Pancreas (tissue), 10 donors: ENCODE results near the gene ACSS3. TPM values are rescaled to one million over a fixed set of nuclear protein-coding genes. Genes with fewer than 3 reads are reported as not detected.
A peak's percentile ranks its signal among the peaks of the same experiment; 100 is the strongest.

ENCODE experiments used
- ATAC-seq, 4 donors: fragments of 200-7000 bp; cut with Tn5 transposase; one replicate each; pipeline versions ENCODE4 v1.8.0 to v1.9.1; 2020; ENCODE audit warnings: mild to moderate bottlenecking in 4 of 4, moderate library complexity in 4 of 4
- DNase-seq, 6 donors: peaks; one replicate each; pipeline ENCODE4 v3.0.0-alpha.2; 2020
- FAIRE-seq: peaks from 2 replicates; lab custom pipeline; 2012; peaks lifted over from hg19 to GRCh38; lab: Jason Lieb, UNC
- H3K27ac ChIP-seq, 4 donors: fragments of 200-600 bp; sonication (generic); 1 replicate in 3 of 4; 2 replicates in 1 of 4; pipeline versions ENCODE4 v1.5.0 to v1.8.0; 2020
- H3K27me3 ChIP-seq, 4 donors: fragments of 200-600 bp; one replicate each; pipeline ENCODE4 v1.8.0; 2021
- H3K36me3 ChIP-seq, 3 donors: fragments of 200-600 bp; sonication (generic) in 1 of 3; one replicate each; pipeline versions ENCODE4 v1.5.0 to v1.8.0; 2020 to 2021
- H3K4me1 ChIP-seq, 3 donors: fragments of 200-600 bp; one replicate each; pipeline ENCODE4 v1.8.0; 2021
- H3K4me3 ChIP-seq, 4 donors: fragments of 200-600 bp; sonication (generic) in 2 of 4; one replicate each; pipeline versions ENCODE4 v1.5.0 to v1.8.0; 2020 to 2021
- H3K9me3 ChIP-seq, 4 donors: fragments of 200-600 bp; one replicate each; pipeline ENCODE4 v1.8.0; 2021
- WGBS, 2 donors: extraction: QIAGEN DNeasy Blood & Tissue Kit; methylation state at CpG; one replicate each; pipeline ENCODE4 v1.1.7; 2013; 5-methylcytosine and 5-hydroxymethylcytosine counted together
- intact Hi-C, 3 donors: fragments of 100-400 bp; cut with DNase I; formaldehyde crosslinking; loops; one replicate each; pipeline versions ENCODE4 v1.11.1 to v1.14.2; 2022
- polyA plus RNA-seq, 2 donors: library from polyadenylated mRNA; stranded (reverse); fragments of 200-250 nt; gene quantifications; one replicate each; pipeline ENCODE4 v1.2.3, GENCODE V29; 2013
- total RNA-seq, 6 donors: library from RNA; stranded (reverse); fragmentation: NEBNext Ultra II Directional in 4 of 6; extraction: Animal tissue kit (Norgen Biotek cat#: 25700) in 4 of 6; gene quantifications; one replicate each; pipeline versions ENCODE4 v1.2.1 to v1.2.4, GENCODE V29; 2021 to 2023
- TF ChIP-seq, protein P1 (sequence below), 4 donors: fragments of 200-600 bp; sonication (generic) in 3 of 4; IDR thresholded peaks; one replicate each; pipeline versions ENCODE4 v1.5.0 to v1.8.0; 2021; ENCODE audit warnings: antibody characterized with exemption in 4 of 4
- donor health status: healthy with polysubstance abuse.
- donor health status: DM: no; HTN: no; CAD: no; lungs with moderate emphysema.
- donor health status: DM: no; HTN: no; CAD: no.
- donor health status: control.
- donor health status: control.
- donor health status: Bipolar disorder and iron deficiency.
- donor health status: DM: yes; HTN: yes; CAD: no.
- donor health status: DM: no; HTN: no; CAD: no.
- donor health status: DM: no; HTN: no; CAD: no.
- donor health status: DM: yes; HTN: yes; CAD: no.

The ACSS3 gene
- total and polyA plus RNA-seq, 8 donors: 1.4 to 5.6 (median 2.2) TPM

DNA sequence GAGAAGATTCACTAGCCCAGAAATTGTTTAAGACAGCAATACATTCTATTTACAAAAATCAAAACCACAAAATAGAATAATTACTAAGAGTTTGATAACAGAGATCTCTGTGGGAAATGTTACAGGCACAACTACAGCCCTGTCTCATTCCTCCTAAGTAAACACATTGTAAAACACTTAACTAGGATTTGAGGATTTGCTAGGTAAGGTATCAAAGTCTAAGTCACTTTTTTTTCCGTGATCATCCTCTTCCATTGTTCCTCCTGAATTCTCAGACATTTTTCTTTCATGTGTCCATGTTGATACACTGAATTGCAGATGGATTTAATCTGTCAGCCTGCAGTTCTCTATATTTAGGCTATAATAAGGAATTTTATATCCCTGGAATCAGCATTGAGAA, 127.5 kb downstream of the ACSS3 start:
- Histone ChIP-seq H3K27ac (no peak overlapping the region), H3K4me3 (no peak overlapping the region), H3K27me3 (no peaks in the 10 kb centered on the region), H3K4me1 (no peaks in the 10 kb centered on the region), H3K36me3 (no peaks in the 10 kb centered on the region), H3K9me3 (no peaks in the 10 kb centered on the region)
- intact Hi-C loops: no loop called here
- DNase-seq (no peak), FAIRE-seq (no peak), ATAC-seq (no peak)
- WGBS, 2 donors: 66 to 68% methylated on average over 1 of the region's 1 CpG
- TF ChIP-seq, protein P1, sequence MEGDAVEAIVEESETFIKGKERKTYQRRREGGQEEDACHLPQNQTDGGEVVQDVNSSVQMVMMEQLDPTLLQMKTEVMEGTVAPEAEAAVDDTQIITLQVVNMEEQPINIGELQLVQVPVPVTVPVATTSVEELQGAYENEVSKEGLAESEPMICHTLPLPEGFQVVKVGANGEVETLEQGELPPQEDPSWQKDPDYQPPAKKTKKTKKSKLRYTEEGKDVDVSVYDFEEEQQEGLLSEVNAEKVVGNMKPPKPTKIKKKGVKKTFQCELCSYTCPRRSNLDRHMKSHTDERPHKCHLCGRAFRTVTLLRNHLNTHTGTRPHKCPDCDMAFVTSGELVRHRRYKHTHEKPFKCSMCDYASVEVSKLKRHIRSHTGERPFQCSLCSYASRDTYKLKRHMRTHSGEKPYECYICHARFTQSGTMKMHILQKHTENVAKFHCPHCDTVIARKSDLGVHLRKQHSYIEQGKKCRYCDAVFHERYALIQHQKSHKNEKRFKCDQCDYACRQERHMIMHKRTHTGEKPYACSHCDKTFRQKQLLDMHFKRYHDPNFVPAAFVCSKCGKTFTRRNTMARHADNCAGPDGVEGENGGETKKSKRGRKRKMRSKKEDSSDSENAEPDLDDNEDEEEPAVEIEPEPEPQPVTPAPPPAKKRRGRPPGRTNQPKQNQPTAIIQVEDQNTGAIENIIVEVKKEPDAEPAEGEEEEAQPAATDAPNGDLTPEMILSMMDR (IDR thresholded peaks at IDR 0.05): no peak

DNA sequence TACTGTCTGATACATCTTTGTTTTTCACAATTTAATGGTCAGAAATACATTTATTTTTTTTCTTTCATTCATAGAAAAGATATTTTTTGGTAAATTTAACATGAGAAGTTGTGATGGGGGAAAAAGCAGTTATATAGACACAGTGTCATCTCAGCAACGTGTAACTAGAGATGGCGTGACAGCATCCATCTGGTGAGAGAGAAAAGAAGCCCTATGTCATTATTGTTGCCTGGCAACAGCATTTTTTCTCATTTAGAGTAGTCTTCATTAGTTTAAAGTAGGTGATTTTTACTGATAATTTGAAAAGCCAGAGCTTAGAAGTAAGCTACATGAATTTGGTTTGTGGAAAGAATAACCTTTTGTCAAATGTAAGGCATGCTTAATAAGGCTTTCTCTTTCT, 128.6 kb downstream of the ACSS3 start:
- no peak overlapping the region for H3K4me3 ChIP-seq
- WGBS, 2 donors: 62 to 69% methylated on average over 2 of the region's 2 CpGs
- DNase-seq: no peak
- H3K27me3 ChIP-seq: no peaks in the 10 kb centered on the region
- no peaks in the 10 kb centered on the region for H3K9me3 ChIP-seq
- peak in 1 of 4 donors; percentile 30 for ATAC-seq
- FAIRE-seq: no peak
- no peak overlapping the region for H3K27ac ChIP-seq
- H3K36me3 ChIP-seq: no peaks in the 10 kb centered on the region
- H3K4me1 ChIP-seq: no peaks in the 10 kb centered on the region
- TF ChIP-seq, protein P1 (IDR thresholded peaks at IDR 0.05): no peak
- intact Hi-C loops: no loop called here

DNA sequence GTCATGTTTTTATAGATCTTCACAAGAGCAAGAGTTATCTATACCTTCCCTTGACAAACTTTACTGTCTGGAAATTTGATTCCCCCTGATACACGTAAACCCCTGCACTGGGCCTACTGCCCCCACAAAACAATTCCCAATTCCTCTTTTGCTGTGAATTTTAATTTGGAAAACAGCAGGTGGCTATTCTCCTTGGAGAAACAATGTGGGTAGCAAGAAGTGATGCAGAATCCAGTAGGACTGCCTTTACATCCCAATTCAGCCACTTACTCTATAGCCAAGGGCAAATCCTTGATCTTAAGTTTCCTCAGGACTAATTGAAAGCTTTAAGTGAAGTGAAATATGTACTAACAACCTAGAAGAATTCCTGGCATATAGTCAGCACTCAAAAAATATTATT, 129.3 kb downstream of the ACSS3 start:
- no peaks in the 10 kb centered on the region for H3K9me3 ChIP-seq
- no peaks in the 10 kb centered on the region for H3K4me1 ChIP-seq
- no peak for ATAC-seq
- 93 to 98% methylated on average over 1 of the region's 1 CpG for WGBS, 2 donors
- H3K4me3 ChIP-seq: no peak overlapping the region
- H3K27me3 ChIP-seq: no peaks in the 10 kb centered on the region
- DNase-seq: no peak
- intact Hi-C loops: no loop called here
- FAIRE-seq: no peak
- no peaks in the 10 kb centered on the region for H3K36me3 ChIP-seq
- no peak overlapping the region for H3K27ac ChIP-seq
- TF ChIP-seq, protein P1 (IDR thresholded peaks at IDR 0.05): no peak

DNA sequence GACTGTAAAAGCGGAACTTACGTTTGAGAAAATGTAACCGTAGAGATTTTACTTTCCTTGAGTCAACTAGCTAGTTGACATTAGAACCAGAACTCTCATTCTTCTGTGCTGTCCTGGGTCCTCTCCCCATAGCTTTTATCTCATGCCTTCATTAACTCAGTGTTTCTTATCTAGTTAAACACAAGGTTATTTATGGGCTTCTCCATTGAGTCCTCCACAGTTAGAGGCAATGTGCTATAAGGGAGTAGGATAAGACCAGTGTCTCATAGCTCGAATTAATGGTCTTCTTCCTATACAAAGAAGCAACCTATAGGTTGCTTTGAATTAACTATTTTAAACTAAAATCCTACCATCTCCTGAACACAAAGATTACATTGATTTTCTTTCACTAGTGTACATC, 129.8 kb downstream of the ACSS3 start:
- TF ChIP-seq, protein P1 (IDR thresholded peaks at IDR 0.05): no peak
- DNase-seq: no peak
- no peak for FAIRE-seq
- Histone ChIP-seq H3K9me3 (no peaks in the 10 kb centered on the region), H3K27me3 (no peaks in the 10 kb centered on the region), H3K27ac (no peak overlapping the region), H3K4me3 (no peak overlapping the region), H3K4me1 (no peaks in the 10 kb centered on the region), H3K36me3 (no peaks in the 10 kb centered on the region)
- intact Hi-C loops: no loop called here
- no peak for ATAC-seq
- 78 to 80% methylated on average over 4 of the region's 4 CpGs for WGBS, 2 donors

DNA sequence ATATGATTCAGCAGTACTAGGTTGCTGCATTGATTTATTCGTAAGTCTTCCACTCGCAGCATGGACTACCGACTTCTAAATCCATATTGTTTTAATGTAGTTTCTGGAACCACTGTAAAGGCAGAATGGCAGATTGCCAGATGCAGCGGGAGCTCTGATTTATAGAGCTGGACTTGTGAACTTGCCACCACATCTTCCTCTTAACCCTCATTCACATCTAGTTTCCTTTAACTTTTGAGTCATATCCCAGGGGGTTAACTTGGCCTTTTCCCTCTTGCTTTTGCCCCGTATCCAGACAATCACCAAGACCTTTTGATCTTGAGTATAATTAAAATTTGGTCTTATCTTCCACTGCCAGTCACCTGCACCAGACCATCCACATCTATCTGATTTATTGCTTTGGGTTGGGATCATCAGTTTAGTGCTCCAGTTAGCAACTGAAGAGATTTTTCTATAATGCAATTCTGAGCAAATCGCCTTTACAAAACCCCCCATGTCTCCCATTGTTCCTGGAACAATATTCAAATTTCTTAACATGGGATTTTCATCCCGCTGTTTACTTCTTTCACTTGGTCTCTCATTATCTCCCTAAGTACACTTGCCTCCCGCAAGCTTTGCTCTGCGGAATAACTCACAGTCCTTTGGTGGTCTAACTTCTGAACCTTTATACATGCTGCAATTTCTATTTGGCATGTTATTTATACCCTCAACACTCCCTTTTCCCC, 130.5 kb downstream of the ACSS3 start:
- no peaks in the 10 kb centered on the region for H3K9me3 ChIP-seq
- no peaks in the 10 kb centered on the region for H3K27me3 ChIP-seq
- intact Hi-C loops: no loop called here
- no peaks in the 10 kb centered on the region for H3K4me1 ChIP-seq
- FAIRE-seq (no peak), ATAC-seq (no peak), DNase-seq (no peak)
- WGBS, 2 donors: 76 to 79% methylated on average over 9 of the region's 9 CpGs
- no peaks in the 10 kb centered on the region for H3K36me3 ChIP-seq
- TF ChIP-seq, protein P1 (IDR thresholded peaks at IDR 0.05): no peak
- no peak overlapping the region for H3K4me3 ChIP-seq
- no peak overlapping the region for H3K27ac ChIP-seq
